ENCODE results near the gene ACTC1.

The ACTC1 gene

DNA sequence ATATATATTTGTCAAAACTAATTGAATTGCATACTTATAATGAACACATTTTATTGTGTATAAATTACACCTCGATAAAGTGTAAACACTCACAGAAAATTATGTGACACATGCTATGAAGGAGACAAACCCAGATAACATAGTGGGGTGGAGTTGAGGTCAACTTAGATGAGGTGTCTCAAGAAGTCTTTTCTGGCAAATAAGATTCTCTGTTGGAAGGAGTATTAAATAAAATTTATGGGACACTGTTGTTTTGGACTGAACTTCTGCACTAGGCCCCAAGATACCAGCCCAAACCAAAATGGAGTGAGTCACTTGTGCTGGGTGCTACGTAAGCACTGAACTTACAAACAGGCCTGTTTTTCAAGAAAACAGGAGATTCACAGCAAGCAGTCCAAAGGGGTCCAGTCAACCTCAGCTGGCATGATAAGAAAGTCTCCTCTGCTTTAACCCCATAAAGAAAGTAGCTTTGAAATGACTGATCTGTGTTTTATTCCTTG, 18.7 kb downstream of the ACTC1 start:
- no peak for DNase-seq (ENCODE audit: low read depth)
- TF ChIP-seq CTCF (IDR thresholded peaks at IDR 0.05; ENCODE audit: low read depth, low read length, missing control alignments) = no peak
- H3K4me3 ChIP-seq (ENCODE audit: low read depth, low read length) = no peak overlapping the region

DNA sequence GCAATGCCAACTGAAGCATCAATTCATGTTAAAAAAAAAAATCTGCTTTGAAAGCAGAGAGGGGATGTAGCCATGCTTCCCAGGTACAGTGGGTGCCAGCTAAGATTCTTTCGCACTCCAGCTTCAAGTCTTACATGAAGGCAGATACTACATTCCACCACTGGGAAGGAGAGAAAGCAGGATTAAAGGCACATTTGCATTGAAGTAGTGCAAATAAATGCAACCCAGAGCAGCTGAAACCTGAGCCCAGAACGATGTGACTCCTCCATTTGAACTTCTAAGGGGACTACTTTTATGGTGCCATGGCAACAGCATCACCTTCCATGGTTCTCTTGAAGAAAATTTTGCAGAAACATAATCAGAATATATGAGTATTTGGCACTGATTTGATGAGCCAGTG, 21.4 kb downstream of the ACTC1 start:
- no peak for DNase-seq (ENCODE audit: low read depth)
- no peak overlapping the region for H3K4me3 ChIP-seq (ENCODE audit: low read depth, low read length)
- TF ChIP-seq CTCF (IDR thresholded peaks at IDR 0.05; ENCODE audit: low read depth, low read length, missing control alignments) = no peak

- TF ChIP-seq CTCF (IDR thresholded peaks at IDR 0.05; ENCODE audit: low read depth, low read length, missing control alignments) = no peak
- no peak overlapping the region for H3K4me3 ChIP-seq (ENCODE audit: low read depth, low read length)
- DNase-seq (ENCODE audit: low read depth) = no peak
Observed at GRCh38 chr15:34773013-34773412, 22.3 kb downstream of the ACTC1 start.

DNA sequence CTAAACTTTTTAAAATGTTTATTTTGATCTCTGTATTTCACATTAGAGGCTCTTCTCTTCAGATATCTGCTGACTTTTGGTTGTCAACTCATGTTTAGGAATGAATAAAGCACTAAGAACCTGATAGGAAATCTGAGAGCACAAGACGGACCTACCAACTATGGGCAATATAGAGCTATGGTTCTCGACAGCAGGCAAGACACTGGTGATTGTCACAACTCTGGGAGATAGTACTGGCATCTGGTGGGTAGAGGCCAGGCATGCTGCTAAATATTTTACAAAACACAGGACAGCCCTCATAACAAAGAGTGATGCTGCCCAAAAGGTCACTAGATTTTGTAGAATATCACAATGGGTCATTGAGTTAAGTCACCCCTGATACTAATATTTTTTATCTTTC, 23.0 kb downstream of the ACTC1 start:
- DNase-seq (ENCODE audit: low read depth) = no peak
- TF ChIP-seq CTCF (IDR thresholded peaks at IDR 0.05; ENCODE audit: low read depth, low read length, missing control alignments) = no peak
- no peak overlapping the region for H3K4me3 ChIP-seq (ENCODE audit: low read depth, low read length)

DNA sequence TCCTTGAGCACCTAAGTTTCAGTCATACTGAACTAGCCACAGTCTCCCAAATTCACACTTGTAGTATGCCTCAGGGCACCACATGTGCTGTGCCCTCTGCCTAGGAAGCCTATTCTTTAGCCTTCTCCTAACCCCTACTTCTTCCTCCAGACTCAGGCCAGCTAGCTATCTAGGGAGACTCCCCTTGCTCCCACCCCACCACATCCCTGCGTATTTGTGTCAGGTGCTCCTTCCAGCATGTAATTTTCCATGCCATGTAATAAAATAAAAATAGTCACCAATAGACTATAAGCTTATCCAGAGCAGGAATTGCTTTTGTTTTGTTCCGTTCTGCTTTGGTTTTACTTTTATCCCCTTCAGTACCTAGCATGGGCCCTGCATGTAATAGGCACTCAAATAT, 25.6 kb downstream of the ACTC1 start:
- no peak for TF ChIP-seq CTCF (IDR thresholded peaks at IDR 0.05; ENCODE audit: low read depth, low read length, missing control alignments)
- no peak overlapping the region for H3K4me3 ChIP-seq (ENCODE audit: low read depth, low read length)
- DNase-seq (ENCODE audit: low read depth) = no peak

DNA sequence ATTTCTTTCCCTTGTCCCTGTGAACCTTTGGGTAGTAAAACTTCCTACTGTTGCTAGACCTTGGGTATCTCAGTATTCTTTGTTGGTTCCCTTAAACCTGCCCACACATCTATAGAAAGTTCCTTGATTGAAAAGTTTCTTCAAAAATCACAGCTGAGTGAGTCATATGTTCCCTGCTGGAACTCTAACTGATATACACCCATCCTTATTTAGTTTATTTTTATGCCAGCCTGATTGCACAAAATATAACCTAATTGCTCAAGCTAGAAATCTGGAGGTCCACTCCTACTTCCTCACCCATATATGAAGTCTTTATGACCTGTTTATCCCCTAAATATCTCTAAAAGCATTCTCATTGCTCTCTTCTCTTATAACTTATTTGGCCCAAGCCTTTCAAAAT, 26.8 kb downstream of the ACTC1 start:
- DNase-seq (ENCODE audit: low read depth) = no peak
- no peak for TF ChIP-seq CTCF (IDR thresholded peaks at IDR 0.05; ENCODE audit: low read depth, low read length, missing control alignments)

DNA sequence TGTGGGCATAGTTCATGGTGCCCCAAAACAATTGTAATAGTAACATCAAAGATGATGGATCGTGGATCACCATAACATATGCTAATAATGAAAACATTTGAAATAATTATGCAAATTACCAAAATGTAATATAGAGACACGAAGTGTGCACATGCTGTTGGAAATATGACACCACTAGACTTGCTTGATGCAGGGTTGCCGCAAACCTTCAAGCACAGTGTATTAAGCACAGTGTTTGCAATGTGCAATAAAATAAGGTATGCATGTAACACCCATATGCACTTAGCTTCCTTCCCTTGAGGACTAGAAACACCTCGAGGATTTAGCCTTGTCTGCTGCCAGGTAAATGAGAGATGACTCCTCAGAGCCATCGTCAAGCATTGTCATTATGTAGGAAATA, 29.6 kb downstream of the ACTC1 start:
- no peak for DNase-seq (ENCODE audit: low read depth)
- no peak for TF ChIP-seq CTCF (IDR thresholded peaks at IDR 0.05; ENCODE audit: low read depth, low read length, missing control alignments)
- no peak overlapping the region for H3K4me3 ChIP-seq (ENCODE audit: low read depth, low read length)

More for the DNA sequence above, 26.8 kb downstream of the ACTC1 start:
- no peak overlapping the region for H3K4me3 ChIP-seq (ENCODE audit: low read depth, low read length)
